Vagina (tissue), 2 donors: Measurements from ENCODE around the gene MYB.

Source experiments
- POLR2AphosphoS5 ChIP-seq, 2 donors: sonication (generic); formaldehyde crosslinking; IDR thresholded peaks; one replicate each; pipeline ENCODE4 v1.9.0; 2017; ENCODE audit warnings: antibody characterized with exemption in 2 of 2, mild to moderate bottlenecking in 2 of 2, low read depth in 1 of 2; ENCODE audit not compliant: insufficient read depth in 1 of 2
- TF ChIP-seq, protein P1 (sequence below), 3 experiments: fragments of 450-650 bp in 2 of 3; fragments of 200-600 bp in 1 of 3; sonication (generic) in 1 of 3; IDR thresholded peaks; one replicate each; pipeline ENCODE4 v1.5.1; 2017 to 2019; ENCODE audit warnings: antibody characterized with exemption in 3 of 3, mild to moderate bottlenecking in 2 of 3, moderate library complexity in 2 of 3

DNA sequence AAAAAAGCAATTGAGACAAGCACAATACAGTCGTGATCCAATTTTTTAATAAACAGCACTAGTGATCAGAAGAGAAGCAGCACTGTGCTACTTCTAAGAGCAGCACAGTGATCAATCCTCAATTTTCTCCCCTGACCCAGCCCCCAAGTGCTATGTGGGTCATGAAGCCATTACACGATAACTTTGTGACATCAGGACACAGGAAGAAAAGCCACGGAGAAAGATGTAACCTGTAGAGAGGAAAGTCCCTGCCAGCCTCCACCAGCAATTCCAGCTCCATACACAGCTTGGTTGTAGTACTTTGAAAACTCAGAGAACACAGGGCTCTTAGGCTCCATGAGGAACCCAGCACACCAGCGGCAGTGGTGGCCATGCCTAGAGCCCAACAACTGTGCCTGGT lies 45.3 kb upstream of the MYB start:
- TF ChIP-seq, protein P1, sequence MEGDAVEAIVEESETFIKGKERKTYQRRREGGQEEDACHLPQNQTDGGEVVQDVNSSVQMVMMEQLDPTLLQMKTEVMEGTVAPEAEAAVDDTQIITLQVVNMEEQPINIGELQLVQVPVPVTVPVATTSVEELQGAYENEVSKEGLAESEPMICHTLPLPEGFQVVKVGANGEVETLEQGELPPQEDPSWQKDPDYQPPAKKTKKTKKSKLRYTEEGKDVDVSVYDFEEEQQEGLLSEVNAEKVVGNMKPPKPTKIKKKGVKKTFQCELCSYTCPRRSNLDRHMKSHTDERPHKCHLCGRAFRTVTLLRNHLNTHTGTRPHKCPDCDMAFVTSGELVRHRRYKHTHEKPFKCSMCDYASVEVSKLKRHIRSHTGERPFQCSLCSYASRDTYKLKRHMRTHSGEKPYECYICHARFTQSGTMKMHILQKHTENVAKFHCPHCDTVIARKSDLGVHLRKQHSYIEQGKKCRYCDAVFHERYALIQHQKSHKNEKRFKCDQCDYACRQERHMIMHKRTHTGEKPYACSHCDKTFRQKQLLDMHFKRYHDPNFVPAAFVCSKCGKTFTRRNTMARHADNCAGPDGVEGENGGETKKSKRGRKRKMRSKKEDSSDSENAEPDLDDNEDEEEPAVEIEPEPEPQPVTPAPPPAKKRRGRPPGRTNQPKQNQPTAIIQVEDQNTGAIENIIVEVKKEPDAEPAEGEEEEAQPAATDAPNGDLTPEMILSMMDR (IDR thresholded peaks at IDR 0.05) = no peak
- no peak for TF ChIP-seq POLR2AphosphoS5 (IDR thresholded peaks at IDR 0.05; ENCODE audit: insufficient read depth in 1 of 2, low read depth in 1 of 2)
